GM19467 (cell line): ENCODE results near the gene PRR36.

ENCODE experiments used
- ATAC-seq: cut with Tn5 transposase; IDR thresholded peaks from one replicate; pipeline ENCODE4 v1.9.1; 2021; ENCODE audit warnings: mild to moderate bottlenecking, moderate library complexity; ENCODE audit not compliant: unreplicated experiment

Gene PRR36

GRCh38 chr19:7823686-7824301, 50.4 kb downstream of the PRR36 start:
- no peak for ATAC-seq

GRCh38 chr19:7822910-7823515, 51.2 kb downstream of the PRR36 start:
- no peak for ATAC-seq

- no peak for ATAC-seq
Observed at GRCh38 chr19:7820588-7820987, 53.6 kb downstream of the PRR36 start.

- no peak for ATAC-seq
Observed at GRCh38 chr19:7819337-7819736, 54.9 kb downstream of the PRR36 start.

GRCh38 chr19:7818806-7819205, 55.4 kb downstream of the PRR36 start:
- no peak for ATAC-seq
